DMS79 treated with DMSO at 0.1 percent for 48 hours (cell line): ENCODE results near the gene UBE2L5.

Experiments
- DNase-seq: peaks from one replicate; lab custom pipeline; 2025; lab: John Stamatoyannopoulos, UW

The UBE2L5 gene

DNA sequence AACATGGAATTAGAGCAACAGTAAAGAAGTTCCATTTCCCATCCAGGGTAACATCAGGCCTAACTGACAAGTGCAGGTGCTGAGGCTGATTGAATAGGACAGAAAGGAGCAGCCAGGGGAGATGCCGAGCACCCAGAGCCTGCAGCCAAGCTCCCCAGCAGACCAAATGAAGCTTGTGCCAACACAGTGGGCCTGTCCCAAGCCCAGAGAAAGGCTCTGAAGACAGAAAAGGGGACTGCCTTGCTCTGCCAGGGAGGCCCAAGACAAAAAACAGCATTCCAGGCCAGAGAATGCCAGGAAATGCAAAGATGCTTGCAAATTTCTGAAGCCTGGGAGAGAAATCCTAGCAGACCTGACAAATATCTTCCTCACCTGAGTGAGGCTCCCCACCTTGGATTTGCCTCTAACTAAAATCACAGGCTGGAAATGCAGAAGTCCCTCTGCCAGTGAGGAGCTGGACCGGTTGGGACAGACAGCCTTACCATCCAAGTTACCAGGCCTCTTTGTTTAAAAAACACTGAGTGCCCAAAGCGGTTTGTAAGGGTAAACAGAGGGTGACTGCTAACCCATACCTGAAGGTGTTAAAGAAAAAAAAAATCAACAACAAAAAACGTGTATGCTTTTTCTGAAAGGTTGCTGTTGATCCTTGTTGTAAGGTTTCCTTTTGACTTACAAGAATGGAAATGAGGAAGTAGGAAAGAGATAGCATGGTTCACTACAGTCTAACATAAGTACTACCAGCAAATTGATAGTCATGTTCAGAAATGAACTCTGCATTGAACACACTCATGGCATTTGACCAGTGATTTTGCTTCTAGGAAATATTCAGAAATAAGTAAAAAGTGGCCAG, 55.3 kb downstream of the UBE2L5 start:
- no peak for DNase-seq
